GM23338 (cell line): ENCODE data around the gene UXS1. TPM values are rescaled to one million over a fixed set of nuclear protein-coding genes. Genes with fewer than 3 reads are reported as not detected.

Experiments
- ATAC-seq: fragments of 200-7000 bp; cut with Tn5 transposase; 3 replicates; pipeline ENCODE4 v1.9.1; 2020
- DNase-seq: peaks from one replicate; pipeline ENCODE4 v3.0.0-alpha.2; 2015; ENCODE audit warnings: low spot score
- H2AFZ ChIP-seq: fragments of 200-600 bp; sonication (generic); 2 replicates; pipeline ENCODE4 v1.8.0; 2016; ENCODE audit warnings: antibody characterized with exemption, mild to moderate bottlenecking, moderate library complexity
- H3F3A ChIP-seq: fragments of 200-600 bp; sonication (generic); replicated peaks from 2 replicates; pipeline ENCODE4 v1.8.0; 2017; ENCODE audit warnings: antibody characterized with exemption, mixed run types, low read depth
- H3K27ac ChIP-seq: fragments of 200-600 bp; sonication (generic); 2 replicates; pipeline ENCODE4 v1.6.1; 2016; ENCODE audit warnings: low read depth
- H3K27me3 ChIP-seq: fragments of 200-600 bp; sonication (generic); 2 replicates; pipeline ENCODE4 v1.8.0; 2016; ENCODE audit warnings: mild to moderate bottlenecking, mixed run types, moderate library complexity; ENCODE audit not compliant: insufficient read depth
- H3K36me3 ChIP-seq: fragments of 200-600 bp; sonication (generic); 2 replicates; pipeline ENCODE4 v1.8.0; 2016; ENCODE audit warnings: mild to moderate bottlenecking; ENCODE audit not compliant: insufficient read depth
- H3K4me1 ChIP-seq: fragments of 200-600 bp; sonication (generic); 2 replicates; pipeline ENCODE4 v1.8.0; 2016; ENCODE audit warnings: mild to moderate bottlenecking, moderate library complexity; ENCODE audit not compliant: insufficient read depth
- H3K4me2 ChIP-seq: fragments of 200-600 bp; sonication (generic); 2 replicates; pipeline ENCODE4 v1.7.1; 2017; ENCODE audit warnings: mixed run types
- H3K4me3 ChIP-seq: fragments of 200-600 bp; sonication (generic); 2 replicates; pipeline ENCODE4 v1.6.1; 2016; ENCODE audit warnings: mixed run types
- H3K79me2 ChIP-seq: fragments of 200-600 bp; sonication (generic); replicated peaks from 2 replicates; pipeline ENCODE4 v1.8.0; 2017; ENCODE audit warnings: mild to moderate bottlenecking; ENCODE audit not compliant: insufficient read depth
- H3K9me2 ChIP-seq: fragments of 200-600 bp; sonication (generic); 2 replicates; pipeline ENCODE4 v1.8.0; 2017; ENCODE audit not compliant: insufficient read depth
- H4K20me1 ChIP-seq: fragments of 200-600 bp; sonication (generic); replicated peaks from 2 replicates; pipeline ENCODE4 v1.8.0; 2017; ENCODE audit warnings: mild to moderate bottlenecking; ENCODE audit not compliant: insufficient read depth
- H3K27ac Mint-ChIP-seq: 2 replicates; pipeline ENCODE4 v1.8.0; 2020; ENCODE audit warnings: inconsistent platforms, mild to moderate bottlenecking, moderate library complexity, mixed read lengths
- H3K27me3 Mint-ChIP-seq: 3 replicates; pipeline ENCODE4 v1.8.0; 2022; ENCODE audit warnings: low read depth, mild to moderate bottlenecking, moderate library complexity, mixed read lengths, inconsistent platforms; ENCODE audit not compliant: insufficient read depth, poor library complexity
- H3K36me3 Mint-ChIP-seq: 3 replicates; pipeline ENCODE4 v1.8.0; 2021; ENCODE audit warnings: low read depth, mild to moderate bottlenecking, inconsistent platforms, moderate library complexity, mixed read lengths
- H3K4me1 Mint-ChIP-seq: 3 replicates; pipeline ENCODE4 v1.8.0; 2020; ENCODE audit warnings: mild to moderate bottlenecking, inconsistent platforms, mixed read lengths
- H3K4me3 Mint-ChIP-seq: 3 replicates; pipeline ENCODE4 v1.8.0; 2021; ENCODE audit warnings: moderate library complexity, mild to moderate bottlenecking, inconsistent platforms, mixed read lengths
- H3K9me3 Mint-ChIP-seq: 3 replicates; pipeline ENCODE4 v1.8.0; 2020; ENCODE audit warnings: moderate library complexity, mild to moderate bottlenecking, inconsistent platforms, mixed read lengths
- CREB1 ChIP-seq: fragments of 250-450 bp; sonication (Bioruptor Pico); IDR thresholded peaks from 2 replicates; pipeline ENCODE4 v1.5.0; 2020; ENCODE audit warnings: low read depth, mild to moderate bottlenecking, moderate library complexity
- CTCF ChIP-seq, 2 experiments: fragments of 200-600 bp in 1 of 2; sonication (generic) in 1 of 2; conservative IDR thresholded peaks; 2 replicates each; pipeline versions ENCODE4 v1.5.1 to v1.6.1; 2016 to 2017; ENCODE audit warnings: antibody characterized with exemption in 2 of 2, low read depth in 2 of 2, mild to moderate bottlenecking in 2 of 2, moderate library complexity in 1 of 2
- ETS1 ChIP-seq: IDR thresholded peaks from 2 replicates; pipeline ENCODE4 v1.6.1; 2016; ENCODE audit warnings: antibody characterized with exemption
- EZH2 ChIP-seq: fragments of 200-600 bp; sonication (generic); IDR thresholded peaks from one replicate; pipeline ENCODE4 v1.8.0; 2017; ENCODE audit warnings: antibody characterized with exemption, mild to moderate bottlenecking, low read depth; ENCODE audit not compliant: unreplicated experiment
- EZH2phosphoT487 ChIP-seq: fragments of 200-600 bp; sonication (generic); IDR thresholded peaks from one replicate; pipeline ENCODE4 v1.8.1; 2018; ENCODE audit warnings: antibody characterized with exemption; ENCODE audit not compliant: unreplicated experiment
- JUNB ChIP-seq: IDR thresholded peaks from one replicate; pipeline ENCODE4 v1.6.1; 2016; ENCODE audit warnings: antibody characterized with exemption; ENCODE audit not compliant: unreplicated experiment
- NANOG ChIP-seq: IDR thresholded peaks from 2 replicates; pipeline ENCODE4 v1.6.1; 2016; ENCODE audit warnings: antibody characterized with exemption, borderline replicate concordance
- POLR2AphosphoS5 ChIP-seq: IDR thresholded peaks from 2 replicates; pipeline ENCODE4 v1.6.1; 2016; ENCODE audit warnings: antibody characterized with exemption, low read depth
- REST ChIP-seq: IDR thresholded peaks from one replicate; pipeline ENCODE4 v1.6.1; 2018; ENCODE audit warnings: antibody characterized with exemption; ENCODE audit not compliant: unreplicated experiment
- STAT1 ChIP-seq: IDR thresholded peaks from one replicate; pipeline ENCODE4 v1.6.1; 2016; ENCODE audit warnings: antibody characterized with exemption; ENCODE audit not compliant: unreplicated experiment
- ZNF114 ChIP-seq: fragments of 250-450 bp; sonication (Bioruptor Pico); IDR thresholded peaks from 2 replicates; pipeline ENCODE4 v1.5.0; 2020; ENCODE audit warnings: mild to moderate bottlenecking, moderate library complexity
- ZNF331 ChIP-seq: fragments of 250-450 bp; sonication (Bioruptor Pico); IDR thresholded peaks from 2 replicates; pipeline ENCODE4 v1.5.0; 2020; ENCODE audit warnings: low read depth, mild to moderate bottlenecking, moderate library complexity
- ZNF462 ChIP-seq: fragments of 250-450 bp; sonication (Bioruptor Pico); IDR thresholded peaks from 2 replicates; pipeline ENCODE4 v1.5.0; 2020; ENCODE audit warnings: mild to moderate bottlenecking, moderate library complexity
- polyA plus RNA-seq: library from polyadenylated mRNA; unstranded; fragments of >200 nt; fragmentation: Nextera tagmentation; extraction: Ambion mirVana; gene quantifications from 2 replicates; pipeline ENCODE4 v1.2.1, GENCODE V29; 2016
- total RNA-seq: library from RNA; depleted of rRNA; stranded (reverse); fragments of >200 nt; shearing (Covaris generic); gene quantifications from 2 replicates; pipeline ENCODE4 v1.2.3, GENCODE V29; 2014

UXS1 gene
- total and polyA plus RNA-seq, 2 experiments from 2014 or later, result 48.7 to 131 TPM

- Mint-ChIP-seq H3K36me3 (no peaks in the 10 kb centered on the region), H3K27ac (no peak overlapping the region), H3K9me3 (peaks cover 3% of the 10 kb centered on the region; the same call in 2 of the 3 replicates), H3K4me3 (no peak overlapping the region), H3K27me3 (no peaks in the 10 kb centered on the region), H3K4me1 (no peaks in the 10 kb centered on the region; the same call in 1 of the 3 replicates)
- Histone ChIP-seq H3K27ac (no peak overlapping the region), H3K4me1 (no peaks in the 10 kb centered on the region), H2AFZ (no peak overlapping the region), H3K36me3 (no peaks in the 10 kb centered on the region), H3K4me2 (no peak overlapping the region), H3K79me2 (no peaks in the 10 kb centered on the region), H3K9me2 (no peaks in the 10 kb centered on the region), H3F3A (no peaks in the 10 kb centered on the region), H4K20me1 (no peaks in the 10 kb centered on the region), H3K27me3 (no peaks in the 10 kb centered on the region), H3K4me3 (no peak overlapping the region)
- DNase-seq, result no peak
- ATAC-seq, result no peak
- TF ChIP-seq NANOG, result no peak
- TF ChIP-seq STAT1, result no peak
- no peak for TF ChIP-seq ETS1
- TF ChIP-seq ZNF114 (CRISPR knock-in tag), result no peak
- no peak for TF ChIP-seq ZNF462
- TF ChIP-seq CREB1 (CRISPR knock-in tag), result no peak
- no peak for TF ChIP-seq ZNF331 (CRISPR knock-in tag)
- no peak for TF ChIP-seq EZH2phosphoT487
- no peak for TF ChIP-seq JUNB
- no peak for TF ChIP-seq EZH2
- no peak for TF ChIP-seq CTCF (conservative IDR thresholded peaks at IDR 0.05; ENCODE audit: low read depth in 2 of 2)
- TF ChIP-seq POLR2AphosphoS5, result no peak
- TF ChIP-seq REST, result no peak
Measured at GRCh38 chr2:106207246-106207645, 13.1 kb upstream of the UXS1 start.
